GM21619 (cell line): ENCODE data around the gene TGDS.
"Not testable (repeated sequence)": the region's sequence is repeated elsewhere in the genome, so short reads cannot be mapped to it uniquely, and the experiment has no call there.

Source experiments
- ATAC-seq: cut with Tn5 transposase; IDR thresholded peaks from one replicate; pipeline ENCODE4 v1.9.1; 2021; ENCODE audit not compliant: unreplicated experiment

Gene TGDS

DNA sequence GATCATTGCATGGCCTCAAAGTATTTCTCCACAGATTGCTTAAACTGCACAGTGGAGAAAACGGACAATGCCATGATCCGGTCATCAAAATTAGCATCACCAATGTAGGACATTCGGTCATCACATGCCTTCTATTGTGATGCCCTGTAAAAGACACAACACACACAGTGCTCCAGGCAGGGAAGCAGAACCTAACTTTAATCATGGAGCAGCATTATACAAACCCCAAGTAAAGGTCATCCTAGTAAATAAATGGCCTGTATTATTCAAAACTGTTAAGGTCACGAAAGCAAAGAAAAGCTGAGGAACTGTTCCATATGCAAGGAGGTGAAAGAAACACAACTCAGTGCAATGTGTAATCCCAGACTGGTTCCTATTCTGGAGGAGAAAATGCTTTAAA is 42.2 kb downstream of the TGDS start:
- ATAC-seq: no peak

GRCh38 chr13:94552095-94552494 is 43.9 kb downstream of the TGDS start:
- no peak for ATAC-seq

GRCh38 chr13:94550062-94550738 is 45.8 kb downstream of the TGDS start:
- peak; percentile 14 for ATAC-seq

DNA sequence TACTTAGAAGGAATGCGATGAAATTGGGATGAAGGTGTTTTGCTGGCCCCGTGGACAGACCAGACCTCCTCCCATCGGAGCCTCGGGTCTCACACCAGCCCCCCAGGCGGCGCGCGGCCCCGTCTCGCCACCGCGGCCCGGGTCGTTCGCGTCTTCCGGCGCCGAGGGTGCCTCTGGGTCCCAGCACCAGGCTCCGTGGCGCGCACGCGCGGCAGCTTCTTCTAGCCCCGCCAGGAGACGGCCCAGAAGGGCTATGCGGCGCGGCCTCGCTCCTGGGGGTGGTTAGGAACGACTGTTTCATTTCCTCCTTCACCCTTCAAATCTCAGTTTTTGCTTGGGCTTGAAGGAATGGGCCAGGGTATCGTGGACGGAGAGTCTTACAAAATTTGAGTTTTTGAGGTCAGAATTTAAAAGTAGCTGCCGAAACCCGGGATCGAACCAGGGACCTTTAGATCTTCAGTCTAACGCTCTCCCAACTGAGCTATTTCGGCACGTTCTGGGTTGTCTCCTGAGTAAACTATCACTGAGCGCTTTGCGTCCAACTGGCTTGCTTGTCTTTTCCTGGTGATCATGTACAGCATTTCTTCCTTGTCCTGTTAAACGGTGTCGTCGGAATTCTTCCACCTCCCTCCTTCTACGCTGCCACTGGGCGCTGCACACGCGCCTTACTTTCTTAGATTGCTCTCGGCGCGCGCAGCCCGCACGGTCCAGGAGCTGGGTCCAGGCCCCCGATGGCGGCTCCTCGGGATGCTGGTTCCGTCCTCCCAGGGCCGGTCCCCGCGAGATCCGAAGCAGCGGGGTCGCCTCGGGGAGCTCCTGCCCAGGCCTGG is 46.5 kb downstream of the TGDS start:
- peak; percentile 89 for ATAC-seq

DNA sequence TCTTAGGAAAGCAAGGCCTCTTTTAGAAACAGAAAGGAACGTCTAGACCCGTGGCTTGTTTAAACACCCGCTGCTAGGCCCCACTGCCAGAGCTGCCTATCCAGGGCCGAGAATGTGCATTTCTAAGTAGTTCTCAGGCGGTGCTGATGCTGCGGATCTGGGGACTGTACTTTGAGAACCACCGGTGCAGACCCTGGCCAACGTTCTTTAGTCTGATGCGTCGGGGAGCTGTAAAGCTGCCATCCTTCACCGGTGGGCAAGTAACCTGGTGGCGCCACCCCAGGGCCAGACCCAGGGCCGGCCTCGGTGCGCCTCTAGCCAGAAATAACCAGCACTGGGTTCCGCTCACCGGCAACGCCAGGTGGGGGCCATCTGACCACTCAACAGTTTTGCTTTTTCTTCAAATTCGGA is 47.1 kb downstream of the TGDS start:
- ATAC-seq: peak; percentile 59

GRCh38 chr13:94548382-94548781 is 47.6 kb downstream of the TGDS start:
- no peak for ATAC-seq

DNA sequence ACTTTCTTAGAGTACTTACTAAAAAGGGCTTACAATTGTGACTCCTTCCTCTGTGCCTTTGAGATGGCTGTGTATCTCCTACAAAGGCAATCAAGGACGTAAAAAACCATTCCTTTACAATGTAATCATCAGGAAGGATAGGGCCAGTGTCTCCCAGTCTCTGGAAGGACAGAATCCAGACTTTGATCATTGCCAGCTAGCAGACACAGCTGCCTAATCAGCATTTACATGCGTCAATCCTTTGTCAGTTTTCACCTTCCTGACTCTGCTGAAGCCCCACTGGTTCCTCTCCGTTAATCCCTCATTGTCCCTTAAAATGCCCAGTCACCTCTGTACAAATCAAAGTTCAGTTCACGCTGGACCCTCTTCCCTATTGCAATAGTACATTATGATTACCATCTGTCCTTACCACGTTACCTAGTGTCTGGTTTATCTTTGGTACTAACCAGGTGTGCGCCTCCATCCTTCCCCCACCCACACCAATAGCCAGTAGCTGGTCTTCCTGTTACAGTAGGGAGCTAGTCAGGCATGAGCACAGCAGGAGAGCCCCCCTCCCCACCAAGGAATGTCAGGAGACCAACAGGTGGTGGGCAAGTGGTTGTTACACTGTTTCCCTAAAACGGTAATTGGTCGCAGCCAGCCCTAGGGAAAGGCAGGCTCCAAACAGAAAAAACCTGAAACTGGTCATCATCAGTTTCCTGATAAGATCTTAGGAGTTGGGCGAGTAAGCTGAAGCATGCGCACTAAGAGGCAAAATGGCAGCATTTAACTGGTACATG is 49.7 kb downstream of the TGDS start:
- ATAC-seq: no peak

- ATAC-seq: no peak
Observed at GRCh38 chr13:94544922-94545321, 51.0 kb downstream of the TGDS start.

- no peak for ATAC-seq
Observed at GRCh38 chr13:94542917-94543316, 53.0 kb downstream of the TGDS start.

- ATAC-seq: no peak
Observed at GRCh38 chr13:94537740-94538630, 58.0 kb downstream of the TGDS start.

DNA sequence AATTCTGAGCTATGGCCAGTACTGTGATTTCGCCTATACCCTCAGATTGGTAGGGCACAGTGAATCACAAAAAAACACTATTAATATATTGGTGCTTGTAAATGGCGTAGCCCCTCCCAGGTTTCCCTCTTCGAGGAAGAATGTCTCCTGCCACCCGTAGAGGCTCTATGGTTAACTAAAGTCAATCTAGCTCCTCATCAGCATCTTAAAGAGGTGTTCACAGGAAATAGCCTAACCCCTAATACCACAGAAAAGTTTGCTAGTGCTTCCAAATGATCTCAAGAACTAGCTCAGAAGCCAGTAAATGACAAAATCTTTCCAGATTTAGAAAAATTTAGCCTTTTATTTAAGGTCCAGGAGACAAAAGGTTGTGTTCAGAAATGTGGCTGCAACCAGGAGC is 60.2 kb downstream of the TGDS start:
- no peak for ATAC-seq

GRCh38 chr13:94535231-94535630 is 60.7 kb downstream of the TGDS start:
- no peak for ATAC-seq

- no peak for ATAC-seq
Observed at GRCh38 chr13:94534166-94534565, 61.8 kb downstream of the TGDS start.

DNA sequence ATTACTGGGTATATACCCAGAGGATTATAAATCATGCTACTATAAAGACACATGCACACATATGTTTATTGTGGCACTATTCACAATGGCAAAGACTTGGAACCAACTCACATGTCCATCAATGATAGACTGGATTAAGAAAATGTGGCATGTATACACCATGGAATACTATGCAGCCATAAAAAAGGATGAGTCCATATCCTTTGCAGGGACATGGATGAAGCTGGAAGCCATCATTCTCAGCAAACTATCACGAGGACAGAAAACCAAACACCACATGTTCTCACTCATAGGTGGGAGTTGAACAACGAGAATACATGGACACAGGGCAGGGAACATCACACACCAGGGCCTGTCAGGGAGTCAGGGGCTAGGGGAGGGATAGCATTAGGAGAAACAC is 63.7 kb downstream of the TGDS start:
- ATAC-seq: not testable (repeated sequence)

DNA sequence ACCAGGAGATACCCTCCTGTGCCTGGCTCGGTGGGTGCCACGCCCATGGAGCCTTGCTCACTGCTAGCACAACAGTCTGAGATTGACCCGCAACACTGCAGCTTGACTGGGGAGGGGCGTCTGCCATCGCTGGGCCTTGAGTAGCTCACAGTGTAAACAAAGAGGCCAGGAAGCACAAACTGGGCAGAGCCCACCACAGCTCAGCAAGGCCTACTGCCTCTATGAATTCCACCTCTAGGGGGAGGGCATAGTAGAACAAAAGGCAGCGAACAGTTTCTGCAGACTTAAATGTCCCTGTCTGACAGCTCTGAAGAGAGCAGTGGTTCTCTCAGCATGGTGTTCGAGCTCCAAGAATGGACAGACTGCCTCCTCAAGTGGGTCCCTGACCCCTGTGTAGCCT is 69.0 kb downstream of the TGDS start:
- ATAC-seq: not testable (repeated sequence)

- ATAC-seq: no peak
Observed at GRCh38 chr13:94525781-94526180, 70.2 kb downstream of the TGDS start.

- ATAC-seq: no peak
Observed at GRCh38 chr13:94524407-94524806, 71.5 kb downstream of the TGDS start.
